Lower leg skin (tissue), 4 donors: ENCODE results near the gene CAPG. TPM values are rescaled to one million over a fixed set of nuclear protein-coding genes. Genes with fewer than 3 reads are reported as not detected.

Source experiments
- DNase-seq, 2 donors: peaks; one replicate each; pipeline ENCODE4 v3.0.0-alpha.2; 2019; ENCODE audit warnings: low spot score in 2 of 2
- H3K4me3 ChIP-seq: fragments of 200-600 bp; sonication (generic); 2 replicates; pipeline ENCODE4 v1.5.1; 2017; ENCODE audit warnings: mild to moderate bottlenecking, low read depth; ENCODE audit not compliant: poor library complexity, severe bottlenecking
- POLR2A ChIP-seq, 2 donors: fragments of 450-650 bp; IDR thresholded peaks; one replicate each; pipeline ENCODE4 v1.6.1; 2016 to 2017; ENCODE audit warnings: antibody characterized with exemption in 2 of 2, mild to moderate bottlenecking in 1 of 2, moderate library complexity in 1 of 2
- WGBS, 2 donors: methylation state at CpG; one replicate each; pipeline ENCODE4 v1.1.5; 2018; 5-methylcytosine and 5-hydroxymethylcytosine counted together
- intact Hi-C: fragments of 100-400 bp; cut with DNase I; formaldehyde crosslinking; loops from one replicate; pipeline ENCODE4 v1.15.0; 2023; ENCODE audit warnings: low total_unique reads
- total RNA-seq, 4 donors: library from RNA; depleted of rRNA; stranded (reverse); fragments of >200 nt; gene quantifications; one replicate each; pipeline ENCODE4 v1.1.0, GENCODE V29; 2016
- TF ChIP-seq, protein P1 (sequence below), 3 donors: fragments of 450-650 bp; IDR thresholded peaks; one replicate each; pipeline ENCODE4 v1.5.1; 2016; ENCODE audit warnings: antibody characterized with exemption in 3 of 3, mild to moderate bottlenecking in 3 of 3, moderate library complexity in 2 of 3

The CAPG gene
- total RNA-seq, 4 donors from 2014 or later, result 177 to 272 (median 232) TPM

DNA sequence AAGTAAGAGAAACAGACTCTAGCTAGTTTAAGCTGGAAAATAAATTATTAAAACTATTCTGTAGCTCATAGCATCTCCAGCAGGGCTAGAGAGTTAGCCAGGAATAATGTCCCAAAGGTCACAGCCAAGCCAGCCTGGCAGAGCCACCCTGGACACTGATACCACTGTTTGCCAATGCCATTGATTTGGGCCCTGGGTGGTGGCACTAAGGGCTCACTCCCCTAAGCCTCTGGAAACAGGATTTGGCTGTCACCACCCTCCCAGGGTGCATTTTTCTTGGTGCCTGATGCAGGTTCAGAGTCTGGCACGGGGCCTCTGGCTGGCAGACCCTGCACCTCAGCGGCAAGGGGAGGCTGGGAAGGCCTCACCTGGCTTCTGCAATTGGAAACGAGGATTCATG, 15.4 kb upstream of the CAPG start:
- DNase-seq, result no peak
- TF ChIP-seq, protein P1, sequence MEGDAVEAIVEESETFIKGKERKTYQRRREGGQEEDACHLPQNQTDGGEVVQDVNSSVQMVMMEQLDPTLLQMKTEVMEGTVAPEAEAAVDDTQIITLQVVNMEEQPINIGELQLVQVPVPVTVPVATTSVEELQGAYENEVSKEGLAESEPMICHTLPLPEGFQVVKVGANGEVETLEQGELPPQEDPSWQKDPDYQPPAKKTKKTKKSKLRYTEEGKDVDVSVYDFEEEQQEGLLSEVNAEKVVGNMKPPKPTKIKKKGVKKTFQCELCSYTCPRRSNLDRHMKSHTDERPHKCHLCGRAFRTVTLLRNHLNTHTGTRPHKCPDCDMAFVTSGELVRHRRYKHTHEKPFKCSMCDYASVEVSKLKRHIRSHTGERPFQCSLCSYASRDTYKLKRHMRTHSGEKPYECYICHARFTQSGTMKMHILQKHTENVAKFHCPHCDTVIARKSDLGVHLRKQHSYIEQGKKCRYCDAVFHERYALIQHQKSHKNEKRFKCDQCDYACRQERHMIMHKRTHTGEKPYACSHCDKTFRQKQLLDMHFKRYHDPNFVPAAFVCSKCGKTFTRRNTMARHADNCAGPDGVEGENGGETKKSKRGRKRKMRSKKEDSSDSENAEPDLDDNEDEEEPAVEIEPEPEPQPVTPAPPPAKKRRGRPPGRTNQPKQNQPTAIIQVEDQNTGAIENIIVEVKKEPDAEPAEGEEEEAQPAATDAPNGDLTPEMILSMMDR (IDR thresholded peaks at IDR 0.05), result no peak
- TF ChIP-seq POLR2A (IDR thresholded peaks at IDR 0.05), result no peak
- WGBS, 2 donors, result 82 to 84% methylated on average over 3 of the region's 3 CpGs
- no peak overlapping the region for H3K4me3 ChIP-seq
- intact Hi-C loops, result no loop called here

DNA sequence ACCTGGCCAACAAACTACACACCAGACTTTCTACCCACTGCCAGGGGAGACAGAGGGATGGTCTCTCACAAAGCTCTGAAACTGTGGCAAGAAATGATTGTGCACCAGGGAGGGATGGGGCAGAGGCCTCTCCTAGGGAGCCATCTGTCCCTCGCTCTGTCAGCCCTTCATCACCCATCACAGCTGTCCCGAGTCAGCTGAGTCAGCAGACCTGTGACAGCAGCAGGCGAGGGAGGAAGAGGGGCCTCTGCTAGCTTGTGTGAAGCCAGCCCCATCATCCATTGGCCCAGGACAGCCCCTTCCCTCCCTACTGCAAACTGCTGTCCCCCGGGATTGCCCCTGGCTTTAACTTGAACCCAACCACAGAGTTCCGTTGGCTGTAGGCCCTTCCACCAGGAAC, 13.4 kb upstream of the CAPG start:
- intact Hi-C loops, result no loop called here
- WGBS, 2 donors, result 81 to 82% methylated on average over 5 of the region's 5 CpGs
- no peak for DNase-seq
- TF ChIP-seq POLR2A (IDR thresholded peaks at IDR 0.05), result no peak
- TF ChIP-seq, protein P1 (IDR thresholded peaks at IDR 0.05), result no peak
- H3K4me3 ChIP-seq, result no peak overlapping the region

DNA sequence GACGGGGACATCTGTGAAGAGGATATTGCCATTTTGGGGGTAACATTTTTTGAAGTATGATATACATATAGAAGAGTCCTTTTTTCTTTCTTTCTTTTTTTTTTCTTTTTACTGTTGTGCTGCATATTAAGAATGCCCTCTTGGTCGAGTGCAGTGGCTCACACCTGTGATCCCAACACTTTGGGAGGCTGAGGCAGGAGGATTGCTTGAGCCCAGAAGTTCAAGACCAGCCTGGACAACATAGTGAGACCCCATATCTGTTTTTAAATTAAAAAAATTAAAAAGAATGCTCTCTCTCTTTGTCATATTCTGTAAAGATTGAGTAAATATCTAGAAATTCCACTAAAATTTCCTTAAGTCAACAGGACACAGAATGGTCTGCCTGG, 11.9 kb upstream of the CAPG start:
- WGBS, 2 donors, result 93 to 95% methylated on average over 2 of the region's 2 CpGs
- intact Hi-C loops, result no loop called here
- DNase-seq, result no peak
- TF ChIP-seq, protein P1 (IDR thresholded peaks at IDR 0.05), result no peak
- no peak for TF ChIP-seq POLR2A (IDR thresholded peaks at IDR 0.05)
- H3K4me3 ChIP-seq, result no peak overlapping the region

DNA sequence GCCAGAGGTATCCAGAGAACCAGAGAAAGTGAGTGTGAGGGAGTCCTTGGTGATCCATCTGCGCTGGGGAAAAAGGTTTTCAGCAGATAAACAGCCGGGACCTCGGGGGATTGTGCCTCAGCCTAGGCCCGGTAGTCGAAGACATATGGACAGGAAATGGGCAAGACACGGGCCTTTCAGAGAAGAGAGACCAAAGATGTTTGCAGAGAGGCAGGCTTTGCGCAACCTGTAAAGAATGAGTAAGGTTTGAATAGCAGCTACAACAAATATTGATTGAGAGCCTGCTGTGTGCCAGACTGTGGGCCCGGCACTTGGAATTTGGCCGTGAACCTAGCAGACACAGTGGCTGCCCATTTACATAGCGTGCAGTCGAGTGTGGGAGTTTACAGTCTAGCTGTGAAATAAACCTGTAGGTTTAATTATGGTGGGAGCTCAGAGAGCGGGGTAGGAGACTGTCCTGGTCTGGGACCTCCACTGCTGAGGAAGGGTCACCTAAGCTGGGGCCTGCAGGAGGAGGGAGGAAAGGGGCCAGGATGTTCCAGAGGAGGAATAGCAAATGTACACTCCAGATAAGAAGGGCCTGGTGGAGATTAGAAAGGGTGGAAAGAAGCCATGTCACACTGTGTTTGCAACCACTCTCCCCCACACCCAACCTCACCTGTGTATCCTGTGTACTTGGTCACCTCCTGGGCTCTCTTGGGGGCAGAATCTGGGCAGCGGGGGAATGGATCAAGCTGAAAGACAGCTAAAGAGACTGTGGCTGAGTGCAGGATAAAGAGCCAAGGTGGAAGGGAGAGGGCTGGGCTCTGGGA, 11.3 kb upstream of the CAPG start:
- intact Hi-C loops, result loop anchor here (2.0 kb wide), 1 partner anchor 131 kb away; no protein-coding TSS in a partner anchor
- no peak for TF ChIP-seq POLR2A (IDR thresholded peaks at IDR 0.05)
- TF ChIP-seq, protein P1 (IDR thresholded peaks at IDR 0.05), result peak in 1 of 3 donors; percentile 68
- 71 to 75% methylated on average over 13 of the region's 13 CpGs for WGBS, 2 donors
- H3K4me3 ChIP-seq, result no peak overlapping the region
- DNase-seq, result no peak

DNA sequence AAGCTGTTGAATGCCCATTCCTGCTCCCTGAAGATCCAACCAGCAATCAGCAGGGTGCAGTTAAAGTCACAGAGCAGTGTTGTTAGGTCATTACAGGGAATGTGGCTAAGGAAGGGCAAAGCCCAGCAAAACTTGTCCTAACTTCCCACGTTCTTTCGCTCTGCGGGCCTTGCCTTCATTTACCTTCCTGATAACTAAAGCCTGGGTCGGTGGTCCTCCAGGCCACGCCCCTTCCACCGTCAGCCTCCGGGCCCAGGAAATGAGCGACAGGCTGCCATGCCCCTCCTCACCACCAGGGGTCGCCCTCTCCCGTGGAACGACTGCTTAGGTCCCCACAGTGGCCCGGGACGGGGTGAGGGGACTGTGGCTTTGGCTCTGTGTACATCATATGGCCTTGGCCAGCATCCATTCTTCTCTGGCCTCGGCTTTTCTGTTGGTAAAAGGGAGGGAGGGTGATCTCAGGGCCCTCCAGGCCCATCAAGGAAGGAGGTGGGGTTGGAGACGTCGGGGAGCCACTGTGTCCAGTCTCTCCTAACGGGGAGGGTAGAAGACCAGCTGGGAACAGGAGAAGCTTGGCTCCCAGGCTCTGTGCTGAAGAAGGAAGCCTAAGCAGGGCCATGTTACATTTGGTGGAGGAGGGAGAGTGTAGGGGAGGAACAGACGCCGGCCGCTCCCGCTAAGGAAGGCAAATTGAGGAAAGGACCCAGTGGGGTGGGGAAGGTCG, 10.5 kb upstream of the CAPG start:
- peak; percentile 87 to 98 for DNase-seq
- no peak overlapping the region for H3K4me3 ChIP-seq
- TF ChIP-seq, protein P1 (IDR thresholded peaks at IDR 0.05), result peak in 2 of 3 donors; percentile 91 to 99
- no peak for TF ChIP-seq POLR2A (IDR thresholded peaks at IDR 0.05)
- 23 to 28% methylated on average over 22 of the region's 22 CpGs for WGBS, 2 donors
- intact Hi-C loops, result loop anchor here (2.0 kb wide), 1 partner anchor 132 kb away; no protein-coding TSS in a partner anchor
